IPS-15b (cell line): ENCODE results near the gene AGMO.

Experiments used
- H3K27me3 ChIP-seq: one replicate; pipeline ENCODE4 v1.6.1; 2013; ENCODE audit warnings: low read length; ENCODE audit not compliant: control insufficient read depth, insufficient read depth
- H3K36me3 ChIP-seq: one replicate; pipeline ENCODE4 v1.6.1; 2013; ENCODE audit warnings: low read length; ENCODE audit not compliant: control insufficient read depth, insufficient read depth
- H3K4me1 ChIP-seq: one replicate; pipeline ENCODE4 v1.6.1; 2013; ENCODE audit warnings: mild to moderate bottlenecking, low read length; ENCODE audit not compliant: control insufficient read depth, insufficient read depth
- H3K4me3 ChIP-seq: one replicate; pipeline ENCODE4 v1.5.1; 2013; ENCODE audit warnings: low read depth, low read length
- H3K9ac ChIP-seq: one replicate; pipeline ENCODE4 v1.6.1; 2013; ENCODE audit warnings: low read depth, mild to moderate bottlenecking, low read length
- H3K9me3 ChIP-seq: one replicate; pipeline ENCODE4 v1.6.1; 2013; ENCODE audit warnings: mild to moderate bottlenecking, low read length; ENCODE audit not compliant: control insufficient read depth, insufficient read depth

The AGMO gene

GRCh38 chr7:15334536-15335263 is 227.1 kb downstream of the AGMO start:
- H3K4me1 ChIP-seq, result peaks cover 15% of the 10 kb centered on the region
- no peak overlapping the region for H3K9ac ChIP-seq
- no peaks in the 10 kb centered on the region for H3K27me3 ChIP-seq
- no peaks in the 10 kb centered on the region for H3K36me3 ChIP-seq
- H3K9me3 ChIP-seq, result no peaks in the 10 kb centered on the region
- no peak overlapping the region for H3K4me3 ChIP-seq

GRCh38 chr7:15332956-15333355 is 228.9 kb downstream of the AGMO start:
- Histone ChIP-seq H3K27me3 (no peaks in the 10 kb centered on the region), H3K36me3 (no peaks in the 10 kb centered on the region), H3K9me3 (no peaks in the 10 kb centered on the region), H3K4me1 (peaks cover 15% of the 10 kb centered on the region), H3K4me3 (no peak overlapping the region), H3K9ac (no peak overlapping the region)

GRCh38 chr7:15330943-15331342 is 230.9 kb downstream of the AGMO start:
- H3K36me3 ChIP-seq, result no peaks in the 10 kb centered on the region
- no peak overlapping the region for H3K9ac ChIP-seq
- no peaks in the 10 kb centered on the region for H3K27me3 ChIP-seq

GRCh38 chr7:15327001-15327400 is 234.8 kb downstream of the AGMO start:
- Histone ChIP-seq H3K27me3 (no peaks in the 10 kb centered on the region), H3K9ac (no peak overlapping the region), H3K36me3 (no peaks in the 10 kb centered on the region), H3K9me3 (no peaks in the 10 kb centered on the region), H3K4me1 (no peaks in the 10 kb centered on the region), H3K4me3 (no peak overlapping the region)

More at GRCh38 chr7:15330943-15331342, 230.9 kb downstream of the AGMO start:
- Histone ChIP-seq H3K4me1 (peaks cover 15% of the 10 kb centered on the region), H3K9me3 (no peaks in the 10 kb centered on the region), H3K4me3 (no peak overlapping the region)

DNA sequence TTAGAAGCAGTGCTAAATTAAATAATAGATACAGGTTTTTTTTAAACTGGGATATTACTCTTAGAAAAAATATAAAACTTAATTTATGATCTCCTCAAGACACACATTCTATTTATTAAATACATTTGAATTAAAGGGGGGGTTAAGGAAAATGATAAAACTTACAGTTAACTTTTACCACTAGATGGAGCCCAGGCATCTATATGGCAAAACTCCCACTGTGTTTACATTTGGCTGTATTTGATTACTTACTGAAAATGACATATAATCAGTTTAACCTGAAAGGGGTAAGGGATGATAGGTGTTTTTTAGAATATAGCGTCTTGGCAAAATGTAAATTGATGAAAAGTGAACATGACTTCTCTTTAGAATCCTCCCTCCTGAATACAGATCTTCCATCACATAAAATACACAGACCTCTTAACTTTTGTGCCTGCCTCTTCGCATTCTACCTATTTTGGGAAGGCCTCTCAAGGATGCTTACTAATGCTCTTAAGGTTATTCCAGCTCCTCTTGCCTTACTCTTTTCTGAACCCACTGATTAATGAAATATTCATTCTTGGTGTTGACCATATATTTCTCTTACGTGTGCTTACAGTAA is 235.7 kb downstream of the AGMO start:
- Histone ChIP-seq H3K36me3 (no peaks in the 10 kb centered on the region), H3K4me1 (no peaks in the 10 kb centered on the region), H3K9me3 (no peaks in the 10 kb centered on the region), H3K4me3 (no peak overlapping the region), H3K27me3 (no peaks in the 10 kb centered on the region), H3K9ac (no peak overlapping the region)

DNA sequence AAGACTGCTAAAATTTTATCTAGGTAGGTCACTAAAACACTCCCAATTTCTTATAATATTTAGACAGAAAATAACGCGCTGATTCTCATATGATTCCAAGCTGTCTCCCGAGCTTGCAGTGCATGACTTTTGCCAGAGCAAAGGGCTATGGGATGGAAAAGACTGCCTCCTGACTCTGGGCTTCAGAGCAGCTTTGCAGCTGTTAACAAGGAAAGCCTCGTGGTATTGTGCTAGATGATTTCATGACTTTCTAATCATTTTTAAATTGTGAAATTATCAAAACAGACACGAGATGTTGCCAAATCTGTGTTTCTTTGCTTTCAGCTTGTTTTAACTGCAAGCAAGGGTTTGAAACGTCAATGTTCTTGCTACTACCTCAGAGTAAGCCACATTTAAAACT is 238.3 kb downstream of the AGMO start:
- no peaks in the 10 kb centered on the region for H3K36me3 ChIP-seq
- H3K4me3 ChIP-seq, result no peak overlapping the region
- H3K4me1 ChIP-seq, result no peaks in the 10 kb centered on the region
- no peaks in the 10 kb centered on the region for H3K27me3 ChIP-seq
- no peaks in the 10 kb centered on the region for H3K9me3 ChIP-seq
- H3K9ac ChIP-seq, result no peak overlapping the region

DNA sequence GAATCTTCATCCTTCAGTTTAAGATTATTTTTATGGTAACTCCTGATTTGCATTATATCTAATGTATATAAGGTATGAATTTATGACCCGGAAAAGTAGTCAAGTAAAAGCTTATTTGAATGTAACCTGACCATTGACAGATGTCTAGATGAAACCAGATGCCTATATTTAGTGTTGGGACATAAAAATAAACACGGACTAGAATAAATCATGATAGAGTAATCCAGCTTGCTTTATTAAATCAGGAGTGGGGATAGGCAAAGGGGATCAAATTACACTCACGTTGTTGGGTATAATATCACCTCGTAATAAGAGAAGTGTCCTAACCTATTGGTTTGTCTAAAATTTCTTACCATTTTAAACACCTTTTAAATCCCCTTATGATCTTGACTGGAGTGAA is 244.6 kb downstream of the AGMO start:
- H3K4me3 ChIP-seq, result no peak overlapping the region
- no peak overlapping the region for H3K9ac ChIP-seq
- H3K27me3 ChIP-seq, result no peaks in the 10 kb centered on the region
- no peaks in the 10 kb centered on the region for H3K36me3 ChIP-seq
- H3K4me1 ChIP-seq, result no peaks in the 10 kb centered on the region
- H3K9me3 ChIP-seq, result no peaks in the 10 kb centered on the region

DNA sequence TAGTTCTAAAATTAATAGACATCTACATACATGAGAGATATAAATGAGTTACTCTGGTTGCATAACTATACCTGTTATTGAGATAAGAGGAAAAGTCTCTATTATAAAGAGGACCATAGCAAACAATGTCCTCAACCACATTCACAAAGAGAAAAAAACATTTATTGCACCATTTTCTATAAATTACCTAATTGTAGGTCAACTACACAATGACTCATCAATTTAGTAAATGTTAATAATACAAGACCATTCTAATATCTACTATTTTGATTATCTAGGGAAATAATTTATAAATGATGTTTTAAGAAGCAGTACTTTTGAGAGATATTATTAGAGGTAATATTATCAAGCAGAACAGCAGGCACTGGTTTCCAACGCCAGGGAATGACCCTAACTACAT is 246.1 kb downstream of the AGMO start:
- H3K36me3 ChIP-seq, result no peaks in the 10 kb centered on the region
- no peaks in the 10 kb centered on the region for H3K4me1 ChIP-seq
- no peaks in the 10 kb centered on the region for H3K27me3 ChIP-seq
- no peak overlapping the region for H3K4me3 ChIP-seq
- H3K9ac ChIP-seq, result no peak overlapping the region
- H3K9me3 ChIP-seq, result no peaks in the 10 kb centered on the region

DNA sequence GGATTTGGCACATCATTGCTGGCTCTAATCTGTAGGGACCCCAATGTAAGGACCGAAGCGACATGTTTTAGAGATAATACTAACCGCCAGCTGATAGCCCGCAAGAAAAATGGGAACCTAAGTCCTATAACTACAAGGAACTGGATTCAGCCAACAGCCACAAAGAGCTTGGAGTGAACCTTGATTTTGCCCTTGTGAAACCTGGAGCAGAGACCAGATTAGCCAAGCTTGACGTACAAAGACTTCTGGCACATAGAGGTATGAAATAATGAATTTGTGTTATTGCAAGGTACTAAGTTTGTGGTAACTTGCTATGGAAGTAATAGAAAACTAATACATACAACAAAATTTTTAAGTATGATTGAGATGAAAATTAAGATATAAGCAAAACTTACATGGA is 246.9 kb downstream of the AGMO start:
- Histone ChIP-seq H3K27me3 (no peaks in the 10 kb centered on the region), H3K9ac (no peak overlapping the region), H3K9me3 (no peaks in the 10 kb centered on the region), H3K36me3 (no peaks in the 10 kb centered on the region), H3K4me1 (no peaks in the 10 kb centered on the region), H3K4me3 (no peak overlapping the region)

- Histone ChIP-seq H3K9ac (no peak overlapping the region), H3K4me3 (no peak overlapping the region), H3K27me3 (no peaks in the 10 kb centered on the region), H3K4me1 (no peaks in the 10 kb centered on the region), H3K36me3 (no peaks in the 10 kb centered on the region), H3K9me3 (no peaks in the 10 kb centered on the region)
Observed at GRCh38 chr7:15313361-15313760, 248.5 kb downstream of the AGMO start.

- Histone ChIP-seq H3K4me3 (no peak overlapping the region), H3K4me1 (no peaks in the 10 kb centered on the region)
Observed at GRCh38 chr7:15309872-15310271, 251.9 kb downstream of the AGMO start.

GRCh38 chr7:15308821-15309220 is 253.0 kb downstream of the AGMO start:
- Histone ChIP-seq H3K4me1 (no peaks in the 10 kb centered on the region), H3K4me3 (no peak overlapping the region), H3K36me3 (no peaks in the 10 kb centered on the region), H3K9me3 (no peaks in the 10 kb centered on the region), H3K9ac (no peak overlapping the region), H3K27me3 (no peaks in the 10 kb centered on the region)

More at GRCh38 chr7:15309872-15310271, 251.9 kb downstream of the AGMO start:
- Histone ChIP-seq H3K9ac (no peak overlapping the region), H3K27me3 (no peaks in the 10 kb centered on the region), H3K9me3 (no peaks in the 10 kb centered on the region), H3K36me3 (no peaks in the 10 kb centered on the region)
